ENCODE data around the gene NAA10. TPM values are rescaled to one million over a fixed set of nuclear protein-coding genes. Genes with fewer than 3 reads are reported as not detected.
A peak's percentile ranks its signal among the peaks of the same experiment; 100 is the strongest.

Gene NAA10
- total and polyA plus RNA-seq, 7 donors, result 57.4 to 128 (median 84.7) TPM

- no peak for TF ChIP-seq CTCF (IDR thresholded peaks at IDR 0.05)
- TF ChIP-seq POLR2AphosphoS5 (IDR thresholded peaks at IDR 0.05), result no peak
- no peak for TF ChIP-seq EP300 (IDR thresholded peaks at IDR 0.05)
- no peak for TF ChIP-seq POLR2A (IDR thresholded peaks at IDR 0.05)
- H3K27ac ChIP-seq, result no peak overlapping the region
- no peak overlapping the region for H3K4me3 ChIP-seq
- H3K4me1 ChIP-seq, result peaks cover 0 to 15% (median 3%) of the 10 kb centered on the region in 4 donors
- DNase-seq, result no peak
- peaks cover 0 to 4% (median 0%) of the 10 kb centered on the region in 3 donors for H3K27me3 ChIP-seq
- no peaks in the 10 kb centered on the region for H3K36me3 ChIP-seq
- no peaks in the 10 kb centered on the region for H3K9me3 ChIP-seq
- WGBS, 2 donors, result 83 to 91% methylated on average over 32 of the region's 32 CpGs
- intact Hi-C loops (cut with DNase I), result no loop called here
Measured at GRCh38 chrX:153905481-153906095, 29.2 kb downstream of the NAA10 start.

- Histone ChIP-seq H3K27ac (peak within 1 kb of the TSS; percentile 2 to 47 (median 22)), H3K27me3 (peaks cover 0 to 4% (median 0%) of the 10 kb centered on the region in 3 donors), H3K9me3 (no peaks in the 10 kb centered on the region), H3K4me1 (peaks cover 0 to 15% (median 5%) of the 10 kb centered on the region in 4 donors), H3K4me3 (peak within 1 kb of the TSS in 1 of 4 donors; percentile 1), H3K36me3 (no peaks in the 10 kb centered on the region)
- no peak for TF ChIP-seq POLR2A (IDR thresholded peaks at IDR 0.05)
- no peak for TF ChIP-seq EP300 (IDR thresholded peaks at IDR 0.05)
- TF ChIP-seq POLR2AphosphoS5 (IDR thresholded peaks at IDR 0.05), result no peak
- TF ChIP-seq CTCF (IDR thresholded peaks at IDR 0.05), result no peak
- intact Hi-C loops (cut with DNase I), result no loop called here
- DNase-seq, result no peak
- 32 to 33% methylated on average over 26 of the region's 26 CpGs for WGBS, 2 donors
Measured at GRCh38 chrX:153903991-153904957, 30.6 kb downstream of the NAA10 start, which contains the start of gene AVPR2. Gene AVPR2 (plus strand): TSS chrX:153904673. CDS start chrX:153905146, 473 bp downstream.

- Histone ChIP-seq H3K27me3 (peaks cover 0 to 4% (median 0%) of the 10 kb centered on the region in 3 donors), H3K9me3 (no peaks in the 10 kb centered on the region), H3K4me3 (no peak overlapping the region), H3K27ac (peak overlapping the region; percentile 2 to 47 (median 22)), H3K4me1 (peaks cover 0 to 15% (median 5%) of the 10 kb centered on the region in 4 donors), H3K36me3 (no peaks in the 10 kb centered on the region)
- TF ChIP-seq CTCF (IDR thresholded peaks at IDR 0.05), result no peak
- TF ChIP-seq POLR2A (IDR thresholded peaks at IDR 0.05), result no peak
- TF ChIP-seq POLR2AphosphoS5 (IDR thresholded peaks at IDR 0.05), result no peak
- TF ChIP-seq EP300 (IDR thresholded peaks at IDR 0.05), result no peak
- 44 to 50% methylated on average over 18 of the region's 18 CpGs for WGBS, 2 donors
- DNase-seq, result no peak
- intact Hi-C loops (cut with DNase I), result no loop called here
Measured at GRCh38 chrX:153903238-153903980, 31.4 kb downstream of the NAA10 start.

- Histone ChIP-seq H3K4me1 (peaks cover 0 to 15% (median 5%) of the 10 kb centered on the region in 4 donors), H3K27ac (no peak overlapping the region), H3K27me3 (no peaks in the 10 kb centered on the region), H3K36me3 (no peaks in the 10 kb centered on the region), H3K4me3 (no peak overlapping the region), H3K9me3 (no peaks in the 10 kb centered on the region)
- no peak for TF ChIP-seq EP300 (IDR thresholded peaks at IDR 0.05)
- no peak for TF ChIP-seq POLR2A (IDR thresholded peaks at IDR 0.05)
- TF ChIP-seq CTCF (IDR thresholded peaks at IDR 0.05), result no peak
- no peak for TF ChIP-seq POLR2AphosphoS5 (IDR thresholded peaks at IDR 0.05)
- 71% methylated on average over 10 of the region's 10 CpGs for WGBS, 2 donors
- intact Hi-C loops (cut with DNase I), result no loop called here
- DNase-seq, result no peak
Measured at GRCh38 chrX:153902385-153902784, 32.5 kb downstream of the NAA10 start.
